Measurements from ENCODE around the gene CCDC40. TPM values are rescaled to one million over a fixed set of nuclear protein-coding genes. Genes with fewer than 3 reads are reported as not detected.
A peak's percentile ranks its signal among the peaks of the same experiment; 100 is the strongest.

CCDC40 gene
- total and polyA plus RNA-seq, 2 of the 13 experiments (the other 11 are each of a cell fraction or from before 2014, with no cell fraction given) = 4.1 to 5.5 TPM

GRCh38 chr17:80035687-80035936, 830 bp upstream of the CCDC40 start, which contains the start of gene TBC1D16:
Gene TBC1D16, minus strand, starts transcription at chr17:80035872. Its CDS starts 22,325 bp downstream, at chr17:80013547.
- Histone ChIP-seq H3K9me3 (ENCODE audit: low read length) (no peaks in the 10 kb centered on the region), H3K27me3 (ENCODE audit: control insufficient read depth in 1 of 2, insufficient read depth in 2 of 2, low read length in 2 of 2) (no peaks in the 10 kb centered on the region; a peak in 1 of 5 replicates), H3K27ac (ENCODE audit: extremely low read length, insufficient read depth, low read length) (peak within 1 kb of the TSS; percentile 96), H3K9ac (ENCODE audit: insufficient read depth, low read depth, low read length) (peak within 1 kb of the TSS; percentile 96), H3K4me1 (ENCODE audit: insufficient read depth, low read length) (peaks cover 49% of the 10 kb centered on the region), H3K36me3 (replicated peaks in 1 of 2; ENCODE audit: control insufficient read depth in 1 of 2, insufficient read depth in 2 of 2, low read length in 2 of 2) (no peaks in the 10 kb centered on the region), H4K20me1 (ENCODE audit: insufficient read depth, low read length) (peaks cover 7% of the 10 kb centered on the region; the same call in 1 of the 2 replicates), H3K79me2 (ENCODE audit: insufficient read depth, low read length) (peaks cover 19% of the 10 kb centered on the region), H2AFZ (ENCODE audit: low read length) (no peak within 1 kb of the TSS), H3K4me3 (replicated peaks in 1 of 3; ENCODE audit: insufficient read depth in 1 of 3, low read depth in 2 of 3, low read length in 3 of 3) (peak within 1 kb of the TSS; percentile 78 to 96 (median 91)), H3K4me2 (ENCODE audit: low read depth, low read length) (peak within 1 kb of the TSS; percentile 98)
- TF ChIP-seq ZNF546 (CRISPR knock-in tag; conservative IDR thresholded peaks at IDR 0.05) (0 out of 2 replicates have a peak, but pooled peaks have one; percentile 21), SALL2 (CRISPR knock-in tag; IDR thresholded peaks at IDR 0.05) (0 out of 2 replicates have a peak, but pooled peaks have one; percentile 10), ZNF18 (CRISPR knock-in tag; IDR thresholded peaks at IDR 0.05; ENCODE audit: insufficient replicate concordance) (no peak)
- ATAC-seq (no peak), DNase-seq (ENCODE audit: low spot score) (no peak), FAIRE-seq (no peak)
- intact Hi-C loops (cut with micrococcal nuclease; ENCODE audit: unreplicated experiment) (loop anchor here (5.0 kb wide), 1 partner anchor 37 kb away; no protein-coding TSS in a partner anchor), in situ Hi-C loops (cut with HindIII; ENCODE audit: extremely low pct_ligation_motif_present, low pct_unique_long_range_greater_than_20kb) (no loop called here)
- ChIA-PET CTCF (ENCODE audit: low intra/inter-chr PET ratio, low total read pairs) (interaction anchor here (1.7 kb wide), 1 partner anchor 27 kb away, joined by 7 read pairs; no protein-coding TSS in a partner anchor), POLR2A (no interaction called here)
- 6% methylated on average over 3 of the region's 46 CpGs for WGBS (ENCODE audit: low lambda C conversion rate)
- no TSS peak for BruUV-seq (replicated peaks)

GRCh38 chr17:80036715-80037477, 454 bp downstream of the CCDC40 start:
- H3K4me2 ChIP-seq (ENCODE audit: low read depth, low read length) = peak overlapping the region; percentile 98
- ChIA-PET POLR2A (no interaction called here), CTCF (ENCODE audit: low intra/inter-chr PET ratio, low total read pairs) (interaction anchor here (1.7 kb wide), 1 partner anchor 28 kb away, joined by 7 read pairs; no protein-coding TSS in a partner anchor)
- H3K27me3 ChIP-seq (ENCODE audit: control insufficient read depth in 1 of 2, insufficient read depth in 2 of 2, low read length in 2 of 2) = no peaks in the 10 kb centered on the region; a peak in 1 of 5 replicates
- WGBS (ENCODE audit: low lambda C conversion rate) = 3% methylated on average over 47 of the region's 52 CpGs
- H3K4me1 ChIP-seq (ENCODE audit: insufficient read depth, low read length) = peaks cover 36% of the 10 kb centered on the region
- H3K9me3 ChIP-seq (ENCODE audit: low read length) = no peaks in the 10 kb centered on the region
- no peak for FAIRE-seq
- BruUV-seq (replicated peaks) = no TSS peak
- peak overlapping the region; percentile 96 for H3K27ac ChIP-seq (ENCODE audit: extremely low read length, insufficient read depth, low read length)
- H3K36me3 ChIP-seq (replicated peaks in 1 of 2; ENCODE audit: control insufficient read depth in 1 of 2, insufficient read depth in 2 of 2, low read length in 2 of 2) = 0 out of 5 replicates have a peak, but pooled peaks cover 0 to 3% of the 10 kb centered on the region in 2 experiments
- peaks cover 13% of the 10 kb centered on the region for H3K79me2 ChIP-seq (ENCODE audit: insufficient read depth, low read length)
- H3K4me3 ChIP-seq (replicated peaks in 1 of 3; ENCODE audit: insufficient read depth in 1 of 3, low read depth in 2 of 3, low read length in 3 of 3) = peak overlapping the region; percentile 78 to 91 (median 79)
- intact Hi-C loops (cut with micrococcal nuclease; ENCODE audit: unreplicated experiment) (loop anchor here (1.0 to 5.0 kb wide), 2 partner anchors 31 to 35 kb away; no protein-coding TSS in a partner anchor), in situ Hi-C loops (cut with HindIII; ENCODE audit: extremely low pct_ligation_motif_present, low pct_unique_long_range_greater_than_20kb) (no loop called here)
- peak; percentile 57 for DNase-seq (ENCODE audit: low spot score)
- no peak overlapping the region for H2AFZ ChIP-seq (ENCODE audit: low read length)
- peak; percentile 78 for ATAC-seq
- H3K9ac ChIP-seq (ENCODE audit: insufficient read depth, low read depth, low read length) = peak overlapping the region; percentile 96
- no peaks in the 10 kb centered on the region for H4K20me1 ChIP-seq (ENCODE audit: insufficient read depth, low read length)
- TF ChIP-seq HDAC6 (IDR thresholded peaks at IDR 0.05; ENCODE audit: low read depth, low read length) = no peak
- TF ChIP-seq SP4 (CRISPR knock-in tag; IDR thresholded peaks at IDR 0.05) = peak; percentile 7; the same call in 1 of the 2 replicates
- TF ChIP-seq HNF4A (CRISPR knock-in tag; IDR thresholded peaks at IDR 0.05) = 0 out of 2 replicates have a peak, but pooled peaks have one; percentile 22
- peak; percentile 7; the same call in 1 of the 2 replicates for TF ChIP-seq PAXIP1 (CRISPR knock-in tag; conservative IDR thresholded peaks at IDR 0.05)
- peak; percentile 49; the same call in 1 of the 2 replicates for TF ChIP-seq PHF8 (CRISPR knock-in tag; IDR thresholded peaks at IDR 0.05)
- peak; percentile 55; the same call in 1 of the 2 replicates for TF ChIP-seq CSRNP1 (CRISPR knock-in tag; IDR thresholded peaks at IDR 0.05)
